Lower leg skin (tissue), 3 donors: ENCODE measurements around the gene FAM169A.

Experiments
- CTCF ChIP-seq, 3 donors: fragments of 450-650 bp; IDR thresholded peaks; one replicate each; pipeline ENCODE4 v1.5.1; 2016; ENCODE audit warnings: antibody characterized with exemption in 3 of 3, mild to moderate bottlenecking in 3 of 3, moderate library complexity in 2 of 3
- POLR2A ChIP-seq, 2 donors: fragments of 450-650 bp; IDR thresholded peaks; one replicate each; pipeline ENCODE4 v1.6.1; 2016 to 2017; ENCODE audit warnings: antibody characterized with exemption in 2 of 2, mild to moderate bottlenecking in 1 of 2, moderate library complexity in 1 of 2

- TF ChIP-seq CTCF (IDR thresholded peaks at IDR 0.05) (no peak), POLR2A (IDR thresholded peaks at IDR 0.05) (no peak)
These were observed 27.0 kb downstream of the FAM169A start for GRCh38 chr5:74839229-74839628.
